Measurements from ENCODE around the gene DNAH1.

GRCh38 chr3:52331906-52332305 lies 15.8 kb downstream of the DNAH1 start:
- no peak for TF ChIP-seq YY1 (IDR thresholded peaks at IDR 0.05; ENCODE audit: low read depth)
- TF ChIP-seq EP300 (IDR thresholded peaks at IDR 0.05; ENCODE audit: borderline replicate concordance): no peak
- TF ChIP-seq RAD21 (IDR thresholded peaks at IDR 0.05; ENCODE audit: low read depth): no peak
- no peak for TF ChIP-seq EGR1 (IDR thresholded peaks at IDR 0.05)
- no peak for TF ChIP-seq TEAD4 (IDR thresholded peaks at IDR 0.05)
- TF ChIP-seq REST (IDR thresholded peaks at IDR 0.05; ENCODE audit: low read depth): no peak
- TF ChIP-seq MAX (IDR thresholded peaks at IDR 0.05): no peak
- no peak for TF ChIP-seq CREB1 (IDR thresholded peaks at IDR 0.05; ENCODE audit: low read depth)
- TF ChIP-seq ZBTB7A (IDR thresholded peaks at IDR 0.05; ENCODE audit: low read depth): no peak
- TF ChIP-seq TCF12 (IDR thresholded peaks at IDR 0.05; ENCODE audit: low read depth): no peak
- TF ChIP-seq FOXM1 (IDR thresholded peaks at IDR 0.05; ENCODE audit: borderline replicate concordance, low read depth): no peak

Data from Ishikawa (cell line).